Parathyroid adenoma (tissue), 2 donors: ENCODE measurements around the gene TRIM43B.
"Not testable (repeated sequence)": the region's sequence is repeated elsewhere in the genome, so short reads cannot be mapped to it uniquely, and the experiment has no call there.

Experiments used
- H2AFZ ChIP-seq: fragments of 300-600 bp; sonication (generic); one replicate; pipeline ENCODE4 v1.7.0; 2017; ENCODE audit warnings: antibody characterized with exemption, mild to moderate bottlenecking
- H3K27ac ChIP-seq: fragments of 300-600 bp; sonication (generic); one replicate; pipeline ENCODE4 v1.7.0; 2017
- H3K27me3 ChIP-seq: fragments of 300-600 bp; sonication (generic); one replicate; pipeline ENCODE4 v1.7.0; 2017; ENCODE audit warnings: low read length; ENCODE audit not compliant: control insufficient read depth, insufficient read depth
- H3K36me3 ChIP-seq: fragments of 300-600 bp; sonication (generic); one replicate; pipeline ENCODE4 v1.7.0; 2017; ENCODE audit warnings: low read length; ENCODE audit not compliant: control insufficient read depth, insufficient read depth
- H3K4me1 ChIP-seq: fragments of 300-600 bp; sonication (generic); one replicate; pipeline ENCODE4 v1.7.0; 2017; ENCODE audit warnings: control low read depth
- H3K4me2 ChIP-seq: fragments of 300-600 bp; sonication (generic); one replicate; pipeline ENCODE4 v1.7.0; 2017; ENCODE audit warnings: low read length
- H3K4me3 ChIP-seq: fragments of 300-600 bp; sonication (generic); one replicate; pipeline ENCODE4 v1.7.0; 2017; ENCODE audit warnings: low read depth, low read length
- H3K79me2 ChIP-seq: fragments of 300-600 bp; sonication (generic); one replicate; pipeline ENCODE4 v1.7.0; 2017; ENCODE audit warnings: control low read depth
- H3K9ac ChIP-seq: fragments of 300-600 bp; sonication (generic); one replicate; pipeline ENCODE4 v1.7.0; 2017; ENCODE audit warnings: mild to moderate bottlenecking
- H3K9me3 ChIP-seq: fragments of 300-600 bp; sonication (generic); one replicate; pipeline ENCODE4 v1.7.0; 2017; ENCODE audit warnings: low read length; ENCODE audit not compliant: control insufficient read depth
- CTCF ChIP-seq: fragments of 300-600 bp; sonication (generic); IDR thresholded peaks from one replicate; pipeline ENCODE4 v1.7.0; 2017; ENCODE audit warnings: antibody characterized with exemption, mild to moderate bottlenecking
- donor health status: primary hyperparathyroidism.

The TRIM43B gene

GRCh38 chr2:95500854-95501253 is 16.3 kb upstream of the TRIM43B start:
- H3K4me3 ChIP-seq: no peak overlapping the region
- no peak overlapping the region for H3K4me2 ChIP-seq
- TF ChIP-seq CTCF: no peak
- H3K36me3 ChIP-seq: no peaks in the 10 kb centered on the region
- H2AFZ ChIP-seq: no peak overlapping the region
- H3K4me1 ChIP-seq: no peaks in the 10 kb centered on the region
- no peak overlapping the region for H3K9ac ChIP-seq
- H3K27me3 ChIP-seq: no peaks in the 10 kb centered on the region
- no peak overlapping the region for H3K27ac ChIP-seq
- H3K79me2 ChIP-seq: no peaks in the 10 kb centered on the region
- no peaks in the 10 kb centered on the region for H3K9me3 ChIP-seq

GRCh38 chr2:95492076-95492475 is 7.5 kb upstream of the TRIM43B start:
- Histone ChIP-seq H3K4me2 (peak overlapping the region; percentile 14), H2AFZ (peak overlapping the region; percentile 44)
- H3K9ac ChIP-seq, H3K4me3 ChIP-seq, H3K27me3 ChIP-seq, H3K4me1 ChIP-seq, H3K27ac ChIP-seq, H3K79me2 ChIP-seq, H3K9me3 ChIP-seq, H3K36me3 ChIP-seq: not testable (repeated sequence)

- not testable (repeated sequence) for H3K36me3 ChIP-seq, H3K4me2 ChIP-seq, H3K4me3 ChIP-seq, H3K27me3 ChIP-seq, H3K4me1 ChIP-seq, H2AFZ ChIP-seq, H3K27ac ChIP-seq, H3K79me2 ChIP-seq, H3K9ac ChIP-seq, H3K9me3 ChIP-seq
Observed at GRCh38 chr2:95475025-95475424, 9.5 kb downstream of the TRIM43B start.

GRCh38 chr2:95467984-95468383 is 16.6 kb downstream of the TRIM43B start:
- not testable (repeated sequence) for H3K27me3 ChIP-seq, H2AFZ ChIP-seq, H3K79me2 ChIP-seq, H3K36me3 ChIP-seq, H3K9me3 ChIP-seq, H3K4me1 ChIP-seq, H3K9ac ChIP-seq, H3K4me2 ChIP-seq, H3K27ac ChIP-seq, H3K4me3 ChIP-seq

GRCh38 chr2:95466572-95466971 is 18.0 kb downstream of the TRIM43B start:
- not testable (repeated sequence) for H3K4me2 ChIP-seq, H3K4me1 ChIP-seq, H3K27ac ChIP-seq, H2AFZ ChIP-seq, H3K9me3 ChIP-seq, H3K4me3 ChIP-seq, H3K36me3 ChIP-seq, H3K79me2 ChIP-seq, H3K27me3 ChIP-seq, H3K9ac ChIP-seq

GRCh38 chr2:95463292-95463691 is 21.3 kb downstream of the TRIM43B start:
- H2AFZ ChIP-seq, H3K9me3 ChIP-seq, H3K27ac ChIP-seq, H3K4me1 ChIP-seq, H3K27me3 ChIP-seq, H3K79me2 ChIP-seq, H3K9ac ChIP-seq, H3K36me3 ChIP-seq, H3K4me3 ChIP-seq, H3K4me2 ChIP-seq: not testable (repeated sequence)

GRCh38 chr2:95445317-95445716 is 39.2 kb downstream of the TRIM43B start:
- H3K4me3 ChIP-seq, H3K79me2 ChIP-seq, H3K9ac ChIP-seq, H2AFZ ChIP-seq, H3K27me3 ChIP-seq, H3K4me1 ChIP-seq, H3K4me2 ChIP-seq, H3K27ac ChIP-seq, H3K36me3 ChIP-seq, H3K9me3 ChIP-seq: not testable (repeated sequence)

- H3K4me1 ChIP-seq, H3K36me3 ChIP-seq, H3K9ac ChIP-seq, H3K4me3 ChIP-seq, H3K27me3 ChIP-seq, H3K79me2 ChIP-seq, H2AFZ ChIP-seq, H3K4me2 ChIP-seq, H3K27ac ChIP-seq, H3K9me3 ChIP-seq: not testable (repeated sequence)
Observed at GRCh38 chr2:95442474-95443099, 42.0 kb downstream of the TRIM43B start.

- H3K4me2 ChIP-seq, H3K27ac ChIP-seq, H3K4me3 ChIP-seq, H3K79me2 ChIP-seq, H2AFZ ChIP-seq, H3K27me3 ChIP-seq, H3K9me3 ChIP-seq, H3K36me3 ChIP-seq, H3K4me1 ChIP-seq, H3K9ac ChIP-seq: not testable (repeated sequence)
Observed at GRCh38 chr2:95435872-95436209, 48.7 kb downstream of the TRIM43B start.

- not testable (repeated sequence) for H3K4me1 ChIP-seq, H3K36me3 ChIP-seq, H3K9me3 ChIP-seq, H3K27me3 ChIP-seq, H3K27ac ChIP-seq, H3K4me3 ChIP-seq, H3K4me2 ChIP-seq, H2AFZ ChIP-seq, H3K79me2 ChIP-seq, H3K9ac ChIP-seq
Observed at GRCh38 chr2:95435162-95435871, 49.2 kb downstream of the TRIM43B start.
